SU-DHL-6 (cell line): ENCODE data around the gene MPIG6B.

Experiments used
- H2AFZ ChIP-seq: fragments of 200-600 bp; sonication (generic); 2 replicates; pipeline ENCODE4 v1.6.1; 2014; ENCODE audit warnings: low read depth, mild to moderate bottlenecking, moderate library complexity, mixed read lengths, antibody characterized with exemption, low read length; ENCODE audit not compliant: severe bottlenecking
- H3F3A ChIP-seq: fragments of 200-600 bp; shearing (Covaris generic); 2 replicates; pipeline ENCODE4 v1.6.0; 2016; ENCODE audit warnings: antibody characterized with exemption, mild to moderate bottlenecking; ENCODE audit not compliant: insufficient read depth
- H3K27ac ChIP-seq: fragments of 200-600 bp; sonication (generic); 2 replicates; pipeline ENCODE4 v1.5.1; 2016; ENCODE audit warnings: low read depth, mild to moderate bottlenecking, low read length, moderate library complexity, mixed read lengths
- H3K27me3 ChIP-seq: fragments of 200-600 bp; sonication (generic), shearing (Covaris generic); 2 replicates; pipeline ENCODE4 v1.6.0; 2014; ENCODE audit warnings: mild to moderate bottlenecking, low read length
- H3K36me3 ChIP-seq: fragments of 200-600 bp; sonication (generic); 2 replicates; pipeline ENCODE4 v1.6.1; 2014; ENCODE audit warnings: mild to moderate bottlenecking, low read length, mixed read lengths
- H3K4me2 ChIP-seq: fragments of 300-600, 200-600 bp; shearing (Covaris generic), sonication (generic); 2 replicates; pipeline ENCODE4 v1.6.0; 2014; ENCODE audit warnings: low read length, low read depth, mild to moderate bottlenecking; ENCODE audit not compliant: poor library complexity, severe bottlenecking
- H3K4me3 ChIP-seq: fragments of 200-600 bp; sonication (generic); 2 replicates; pipeline ENCODE4 v1.5.1; 2014; ENCODE audit warnings: antibody characterized with exemption, low read length, mild to moderate bottlenecking, mixed read lengths; ENCODE audit not compliant: insufficient read depth, poor library complexity, severe bottlenecking
- H3K79me2 ChIP-seq: fragments of 200-600 bp; sonication (generic); 2 replicates; pipeline ENCODE4 v1.6.1; 2014; ENCODE audit warnings: mild to moderate bottlenecking, low read length, moderate library complexity; ENCODE audit not compliant: insufficient read depth
- H3K9ac ChIP-seq: fragments of 200-600 bp; sonication (generic); 2 replicates; pipeline ENCODE4 v1.7.0; 2014; ENCODE audit warnings: mild to moderate bottlenecking, low read length
- H3K9me2 ChIP-seq: fragments of 200-600 bp; sonication (generic); replicated peaks from 2 replicates; pipeline ENCODE4 v1.6.1; 2014; ENCODE audit warnings: low read length; ENCODE audit not compliant: insufficient read depth
- H3K9me3 ChIP-seq: fragments of 200-600 bp; sonication (generic); 2 replicates; pipeline ENCODE4 v1.6.1; 2014; ENCODE audit warnings: low read length, mixed read lengths; ENCODE audit not compliant: insufficient read depth
- H4K20me1 ChIP-seq: fragments of 200-600 bp; sonication (generic); 2 replicates; pipeline ENCODE4 v1.6.1; 2014; ENCODE audit warnings: low read depth, mild to moderate bottlenecking, antibody characterized with exemption, low read length, moderate library complexity, mixed read lengths
- EZH2phosphoT487 ChIP-seq: fragments of 200-600 bp; sonication (generic), shearing (Covaris generic); conservative IDR thresholded peaks from 2 replicates; pipeline ENCODE4 v1.6.1; 2018; ENCODE audit warnings: mild to moderate bottlenecking, antibody characterized with exemption, low read length, moderate library complexity, mixed read lengths
- TF ChIP-seq, protein P1 (sequence below): fragments of 200-600 bp; sonication (generic); IDR thresholded peaks from one replicate; pipeline ENCODE4 v1.5.1; 2017; ENCODE audit warnings: antibody characterized with exemption, mild to moderate bottlenecking, low read length, moderate library complexity; ENCODE audit not compliant: insufficient read depth, poor library complexity, severe bottlenecking

MPIG6B gene

DNA sequence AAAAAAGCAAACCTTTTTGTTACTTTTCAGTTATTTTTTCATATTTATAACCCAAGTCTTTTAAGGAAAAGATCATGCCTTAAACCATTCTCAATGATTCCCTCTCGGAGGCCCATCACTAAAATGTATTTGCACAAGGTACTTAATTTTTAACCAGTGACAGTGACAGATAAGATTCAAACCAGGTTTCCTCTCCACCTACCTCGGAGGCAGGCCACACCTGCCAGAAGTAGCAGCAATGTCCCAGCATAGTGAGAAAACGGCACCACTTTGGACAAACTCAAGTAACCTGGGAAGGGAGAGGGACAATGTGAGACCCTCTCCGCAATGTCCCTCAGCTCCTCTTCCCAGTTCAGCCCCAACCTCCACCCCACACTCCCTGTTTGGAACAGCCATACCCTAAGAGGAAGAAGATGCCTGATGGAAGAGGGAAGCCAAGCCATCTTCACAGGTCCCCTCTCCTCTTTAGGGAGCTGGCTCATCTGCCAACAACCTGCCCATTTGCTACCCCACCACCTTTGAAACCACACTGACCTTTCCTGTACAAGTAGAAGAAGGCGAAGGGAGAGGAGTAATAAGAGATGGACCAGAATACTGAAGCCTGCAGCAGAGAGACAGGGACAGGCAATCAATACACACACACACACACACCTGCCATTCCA, 22.3 kb upstream of the MPIG6B start:
- no peak overlapping the region for H3K27ac ChIP-seq
- no peak overlapping the region for H2AFZ ChIP-seq
- no peaks in the 10 kb centered on the region for H4K20me1 ChIP-seq
- H3K79me2 ChIP-seq: peaks cover 26% of the 10 kb centered on the region
- peak overlapping the region; percentile 84 for H3K4me2 ChIP-seq
- H3K27me3 ChIP-seq: no peaks in the 10 kb centered on the region
- no peaks in the 10 kb centered on the region for H3K9me3 ChIP-seq
- H3K9ac ChIP-seq: no peak overlapping the region
- TF ChIP-seq, protein P1, sequence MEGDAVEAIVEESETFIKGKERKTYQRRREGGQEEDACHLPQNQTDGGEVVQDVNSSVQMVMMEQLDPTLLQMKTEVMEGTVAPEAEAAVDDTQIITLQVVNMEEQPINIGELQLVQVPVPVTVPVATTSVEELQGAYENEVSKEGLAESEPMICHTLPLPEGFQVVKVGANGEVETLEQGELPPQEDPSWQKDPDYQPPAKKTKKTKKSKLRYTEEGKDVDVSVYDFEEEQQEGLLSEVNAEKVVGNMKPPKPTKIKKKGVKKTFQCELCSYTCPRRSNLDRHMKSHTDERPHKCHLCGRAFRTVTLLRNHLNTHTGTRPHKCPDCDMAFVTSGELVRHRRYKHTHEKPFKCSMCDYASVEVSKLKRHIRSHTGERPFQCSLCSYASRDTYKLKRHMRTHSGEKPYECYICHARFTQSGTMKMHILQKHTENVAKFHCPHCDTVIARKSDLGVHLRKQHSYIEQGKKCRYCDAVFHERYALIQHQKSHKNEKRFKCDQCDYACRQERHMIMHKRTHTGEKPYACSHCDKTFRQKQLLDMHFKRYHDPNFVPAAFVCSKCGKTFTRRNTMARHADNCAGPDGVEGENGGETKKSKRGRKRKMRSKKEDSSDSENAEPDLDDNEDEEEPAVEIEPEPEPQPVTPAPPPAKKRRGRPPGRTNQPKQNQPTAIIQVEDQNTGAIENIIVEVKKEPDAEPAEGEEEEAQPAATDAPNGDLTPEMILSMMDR: no peak
- TF ChIP-seq EZH2phosphoT487: no peak
- no peak overlapping the region for H3K4me3 ChIP-seq
- peaks cover 13% of the 10 kb centered on the region for H3F3A ChIP-seq
- H3K36me3 ChIP-seq: 0 out of 2 replicates have a peak, but pooled peaks cover 2% of the 10 kb centered on the region
- H3K9me2 ChIP-seq: no peaks in the 10 kb centered on the region

GRCh38 chr6:31701666-31702404, 21.3 kb upstream of the MPIG6B start:
- H2AFZ ChIP-seq: peak overlapping the region; percentile 71
- peak overlapping the region; percentile 75; the same call in 1 of the 2 replicates for H3K27ac ChIP-seq

DNA sequence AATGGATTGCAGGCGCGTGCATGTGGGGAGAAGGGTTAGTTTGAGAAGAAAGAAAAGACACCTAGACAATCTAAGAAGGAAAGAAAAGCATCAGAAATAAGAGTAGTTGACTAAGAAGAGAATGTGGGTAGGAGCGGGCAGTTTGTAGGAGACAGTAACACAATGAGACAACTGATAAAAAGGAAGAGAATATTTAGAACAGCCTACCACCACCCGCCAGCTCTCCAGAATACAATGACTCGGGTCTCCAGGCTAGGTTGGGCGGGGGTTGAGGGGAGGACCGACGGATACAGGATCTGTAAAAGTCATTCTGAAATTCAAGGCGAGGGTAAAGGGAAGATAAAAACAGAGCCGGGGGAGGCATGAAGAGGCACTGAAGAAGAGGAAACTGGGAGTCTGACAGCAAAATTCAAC, 20.8 kb upstream of the MPIG6B start:
- H3K4me2 ChIP-seq: peak overlapping the region; percentile 84
- no peak for TF ChIP-seq EZH2phosphoT487
- TF ChIP-seq, protein P1: no peak
- no peaks in the 10 kb centered on the region for H3K9me3 ChIP-seq
- H3F3A ChIP-seq: peaks cover 13% of the 10 kb centered on the region
- peak overlapping the region; percentile 71 for H2AFZ ChIP-seq
- H3K9me2 ChIP-seq: no peaks in the 10 kb centered on the region
- H3K9ac ChIP-seq: peak overlapping the region; percentile 80
- 0 out of 2 replicates have a peak, but pooled peaks cover 2% of the 10 kb centered on the region for H3K36me3 ChIP-seq
- peaks cover 26% of the 10 kb centered on the region for H3K79me2 ChIP-seq
- H3K27ac ChIP-seq: peak overlapping the region; percentile 75
- no peaks in the 10 kb centered on the region for H4K20me1 ChIP-seq
- H3K27me3 ChIP-seq: no peaks in the 10 kb centered on the region
- H3K4me3 ChIP-seq: peak overlapping the region; percentile 82

More at GRCh38 chr6:31701666-31702404, 21.3 kb upstream of the MPIG6B start:
- Histone ChIP-seq H3K27me3 (no peaks in the 10 kb centered on the region), H3K4me2 (peak overlapping the region; percentile 84), H3K9ac (peak overlapping the region; percentile 80), H3K79me2 (peaks cover 26% of the 10 kb centered on the region), H3K9me2 (no peaks in the 10 kb centered on the region), H3K4me3 (peak overlapping the region; percentile 82), H3K9me3 (no peaks in the 10 kb centered on the region), H3K36me3 (0 out of 2 replicates have a peak, but pooled peaks cover 2% of the 10 kb centered on the region), H4K20me1 (no peaks in the 10 kb centered on the region), H3F3A (peaks cover 13% of the 10 kb centered on the region)
- no peak for TF ChIP-seq EZH2phosphoT487
- TF ChIP-seq, protein P1: no peak
